ENCODE data around the gene IQCE.

DNA sequence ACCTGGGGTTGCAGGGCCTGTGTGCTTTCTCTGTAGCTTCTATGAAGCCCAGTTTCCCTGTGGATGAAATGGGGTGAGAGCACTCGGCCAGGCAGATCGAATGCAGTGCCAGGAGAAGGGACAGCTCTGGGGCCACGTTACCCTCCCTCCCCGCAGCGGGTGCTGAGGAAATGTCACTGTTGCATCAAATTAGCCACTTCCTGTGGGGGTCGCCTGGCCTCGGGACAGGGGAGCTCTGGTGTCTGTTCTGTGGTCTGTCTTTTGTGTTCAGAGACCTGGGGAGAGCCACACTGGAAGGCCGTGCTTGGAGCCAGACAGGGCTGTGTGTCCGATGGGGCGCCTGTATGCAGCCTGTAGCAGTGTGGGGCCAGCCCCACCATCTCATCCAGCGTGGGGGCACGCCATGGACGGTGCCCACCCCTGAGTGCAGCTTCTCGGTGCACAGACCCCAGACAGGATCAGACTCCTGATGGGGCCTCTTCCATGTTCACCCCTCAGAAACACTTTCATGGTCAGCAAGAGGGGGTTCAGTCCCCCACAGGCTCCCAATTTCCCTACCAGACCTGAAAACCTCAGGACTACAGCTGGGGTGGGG, 86.6 kb downstream of the IQCE start:
- TF ChIP-seq ZNF274 (IDR thresholded peaks at IDR 0.05; ENCODE audit: low read depth, low read length) (no peak), SUZ12 (IDR thresholded peaks at IDR 0.05; ENCODE audit: extremely low read depth, insufficient read depth, insufficient read length) (no peak), YY1 (IDR thresholded peaks at IDR 0.05; ENCODE audit: insufficient read depth, insufficient read length) (no peak)
